GM19193 (cell line): ENCODE results near the gene ADAMTS18.

Experiments used
- POLR2A ChIP-seq: IDR thresholded peaks from 4 replicates; pipeline ENCODE4 v1.6.1; 2011; ENCODE audit not compliant: insufficient read depth, insufficient read length; ENCODE audit errors: extremely low read depth

Gene ADAMTS18

GRCh38 chr16:77408607-77409006 lies 26.2 kb downstream of the ADAMTS18 start:
- no peak for TF ChIP-seq POLR2A

- no peak for TF ChIP-seq POLR2A
These were observed 28.2 kb downstream of the ADAMTS18 start for GRCh38 chr16:77406680-77407079.

- TF ChIP-seq POLR2A, result no peak
These were observed 30.1 kb downstream of the ADAMTS18 start for GRCh38 chr16:77404775-77405174.

GRCh38 chr16:77403732-77404131 lies 31.1 kb downstream of the ADAMTS18 start:
- TF ChIP-seq POLR2A, result no peak

- no peak for TF ChIP-seq POLR2A
These were observed 32.2 kb downstream of the ADAMTS18 start for GRCh38 chr16:77402672-77403071.

- TF ChIP-seq POLR2A, result no peak
These were observed 32.7 kb downstream of the ADAMTS18 start for GRCh38 chr16:77402118-77402517.

GRCh38 chr16:77399546-77399945 lies 35.3 kb downstream of the ADAMTS18 start:
- TF ChIP-seq POLR2A, result no peak

GRCh38 chr16:77399066-77399465 lies 35.8 kb downstream of the ADAMTS18 start:
- no peak for TF ChIP-seq POLR2A

- TF ChIP-seq POLR2A, result no peak
These were observed 36.3 kb downstream of the ADAMTS18 start for GRCh38 chr16:77398495-77398894.

- no peak for TF ChIP-seq POLR2A
These were observed 38.4 kb downstream of the ADAMTS18 start for GRCh38 chr16:77396461-77396860.

- no peak for TF ChIP-seq POLR2A
These were observed 40.1 kb downstream of the ADAMTS18 start for GRCh38 chr16:77394699-77395098.

GRCh38 chr16:77393955-77394354 lies 40.9 kb downstream of the ADAMTS18 start:
- no peak for TF ChIP-seq POLR2A

- no peak for TF ChIP-seq POLR2A
These were observed 47.0 kb downstream of the ADAMTS18 start for GRCh38 chr16:77387815-77388209.

GRCh38 chr16:77386831-77387814 lies 47.7 kb downstream of the ADAMTS18 start:
- TF ChIP-seq POLR2A, result no peak

GRCh38 chr16:77385481-77385880 lies 49.4 kb downstream of the ADAMTS18 start:
- TF ChIP-seq POLR2A, result no peak

- TF ChIP-seq POLR2A, result no peak
These were observed 51.1 kb downstream of the ADAMTS18 start for GRCh38 chr16:77383606-77384187.
